B cell (primary cell): ENCODE results near the gene TFF3. TPM values are rescaled to one million over a fixed set of nuclear protein-coding genes. Genes with fewer than 3 reads are reported as not detected.

ENCODE experiments used
- ATAC-seq: fragments of 200-7000 bp; cut with Tn5 transposase; one replicate; pipeline ENCODE4 v1.10.0; 2021; ENCODE audit warnings: low read depth, mild to moderate bottlenecking, moderate number of reproducible peaks, moderate library complexity
- CTCF ChIA-PET: fragments of 350-600 bp; sonication (Branson Sonifier 250); formaldehyde crosslinking; loops from one replicate; lab custom pipeline; 2021; ENCODE audit warnings: antibody characterized with exemption, inconsistent platforms; lab: Charles Lee
- POLR2A ChIA-PET: fragments of 350-600 bp; sonication (Branson Sonifier 250); formaldehyde crosslinking; loops from one replicate; lab custom pipeline; 2021; ENCODE audit warnings: antibody characterized with exemption; lab: Charles Lee
- DNase-seq: peaks from one replicate; pipeline ENCODE4 v3.0.0; 2013
- H2AFZ ChIP-seq: 2 replicates; pipeline ENCODE4 v1.6.1; 2012; ENCODE audit warnings: mild to moderate bottlenecking, low read depth, low read length; ENCODE audit not compliant: insufficient read depth, poor library complexity, severe bottlenecking
- H3K27ac ChIP-seq, 2 donors: 1 replicate in 1 of 2; 2 replicates in 1 of 2; pipeline ENCODE4 v1.5.1; 2012 to 2013; ENCODE audit warnings: low read length in 2 of 2, mild to moderate bottlenecking in 2 of 2, moderate library complexity in 1 of 2
- H3K27me3 ChIP-seq, 4 experiments: fragments of 200-600 bp in 1 of 4; sonication (generic) in 1 of 4; replicated peaks in 1 of 4; 1 replicate in 2 of 4; 2 replicates in 2 of 4; pipeline versions ENCODE4 v1.6.1 to v1.7.0; 2013 to 2016; ENCODE audit warnings: low read length in 3 of 4, mild to moderate bottlenecking in 2 of 4, mixed read lengths in 1 of 4, moderate library complexity in 1 of 4; ENCODE audit not compliant: insufficient read depth in 4 of 4, control insufficient read depth in 3 of 4; ENCODE audit errors: control extremely low read depth in 1 of 4
- H3K36me3 ChIP-seq, 2 experiments: replicated peaks in 1 of 2; 1 replicate in 1 of 2; 2 replicates in 1 of 2; pipeline versions ENCODE4 v1.6.1 to v1.7.1; 2013; ENCODE audit warnings: low read length in 1 of 2; ENCODE audit not compliant: insufficient read depth in 2 of 2, control insufficient read depth in 1 of 2; ENCODE audit errors: control extremely low read depth in 1 of 2, extremely low read depth in 1 of 2
- H3K4me1 ChIP-seq, 2 donors: fragments of 200-600 bp in 1 of 2; sonication (generic) in 1 of 2; 1 replicate in 1 of 2; 2 replicates in 1 of 2; pipeline versions ENCODE4 v1.5.1 to v1.6.1; 2013 to 2017; ENCODE audit warnings: low read length in 2 of 2; ENCODE audit not compliant: control insufficient read depth in 2 of 2, insufficient read depth in 2 of 2
- H3K4me2 ChIP-seq: replicated peaks from 2 replicates; pipeline ENCODE3; 2012; ENCODE audit warnings: mild to moderate bottlenecking, low read depth, low read length; ENCODE audit not compliant: poor library complexity, severe bottlenecking
- H3K4me3 ChIP-seq, 5 experiments: fragments of 200-600 bp in 1 of 5; sonication (generic) in 1 of 5; 1 replicate in 3 of 5; 2 replicates in 2 of 5; pipeline versions ENCODE4 v1.5.1 to v1.7.0; 2011 to 2016; ENCODE audit warnings: low read length in 4 of 5, mild to moderate bottlenecking in 4 of 5, low read depth in 2 of 5, control low read depth in 1 of 5, moderate library complexity in 1 of 5; ENCODE audit not compliant: insufficient read depth in 1 of 5; ENCODE audit errors: control extremely low read depth in 1 of 5, extremely low read depth in 1 of 5
- H3K79me2 ChIP-seq: fragments of 200-600 bp; sonication (generic); one replicate; pipeline ENCODE4 v1.6.0; 2016; ENCODE audit warnings: low read length; ENCODE audit not compliant: control insufficient read depth, insufficient read depth
- H3K9ac ChIP-seq: fragments of 200-600 bp; sonication (generic); 2 replicates; pipeline ENCODE4 v1.6.1; 2017; ENCODE audit warnings: mild to moderate bottlenecking, low read length, moderate library complexity
- H3K9me3 ChIP-seq, 3 donors: one replicate each; pipeline versions ENCODE4 v1.6.1 to v1.7.1; 2013; ENCODE audit warnings: low read length in 2 of 3; ENCODE audit not compliant: control insufficient read depth in 2 of 3, insufficient read depth in 1 of 3; ENCODE audit errors: control extremely low read depth in 1 of 3
- H4K20me1 ChIP-seq: 2 replicates; pipeline ENCODE4 v1.6.0; 2012; ENCODE audit warnings: mild to moderate bottlenecking, low read length; ENCODE audit not compliant: insufficient read depth, control insufficient read depth, poor library complexity, severe bottlenecking
- H3K27ac Mint-ChIP-seq: one replicate; pipeline ENCODE4 v1.8.0; 2021; ENCODE audit warnings: mixed read lengths
- H3K27me3 Mint-ChIP-seq: one replicate; pipeline ENCODE4 v1.8.0; 2021; ENCODE audit warnings: mixed read lengths
- H3K4me1 Mint-ChIP-seq: one replicate; pipeline ENCODE4 v1.8.0; 2021; ENCODE audit warnings: mixed read lengths
- H3K4me3 Mint-ChIP-seq: one replicate; pipeline ENCODE4 v1.8.0; 2021; ENCODE audit warnings: mixed read lengths
- H3K9me3 Mint-ChIP-seq: one replicate; pipeline ENCODE4 v1.8.0; 2022; ENCODE audit warnings: mixed read lengths; ENCODE audit not compliant: insufficient read depth
- CTCF ChIP-seq: fragments of 200-600 bp; IDR thresholded peaks from one replicate; pipeline ENCODE4 v1.8.0; 2022; ENCODE audit warnings: antibody characterized with exemption, mild to moderate bottlenecking
- EZH2 ChIP-seq: IDR thresholded peaks from 2 replicates; pipeline ENCODE4 v1.6.1; 2012; ENCODE audit warnings: borderline replicate concordance, low read depth, mild to moderate bottlenecking, moderate library complexity, low read length; ENCODE audit not compliant: insufficient read depth, poor library complexity, severe bottlenecking
- WGBS: methylation state at CpG from one replicate; pipeline ENCODE4 v1.1.5; 2013; ENCODE audit warnings: missing lambda C conversion rate; ENCODE audit not compliant: insufficient coverage; 5-methylcytosine and 5-hydroxymethylcytosine counted together
- intact Hi-C: fragments of 100-400 bp; cut with micrococcal nuclease; formaldehyde crosslinking; loops from one replicate; pipeline ENCODE4 v1.10.0; 2022
- polyA plus RNA-seq: library from polyadenylated mRNA; depleted of rRNA; stranded (reverse); fragments of >200 nt; gene quantifications from 2 replicates; pipeline ENCODE4 v1.2.3, GENCODE V29; 2012
- total RNA-seq, 2 donors: library from RNA; stranded (reverse); fragments of 120-200 nt in 1 of 2; gene quantifications; 1 replicate in 1 of 2; 2 replicates in 1 of 2; pipeline versions ENCODE4 v1.2.3 to v1.2.4, GENCODE V29; 2013 to 2022

The TFF3 gene
- total and polyA plus RNA-seq, 2 donors (not counting 1 experiment from before 2014, with no cell fraction given), result not detected

- Histone ChIP-seq H3K27ac (no peak overlapping the region), H3K4me2 (peak overlapping the region; percentile 17), H4K20me1 (no peaks in the 10 kb centered on the region), H3K9me3 (peaks cover 0 to 3% (median 0%) of the 10 kb centered on the region in 3 donors), H3K9ac (no peak overlapping the region), H2AFZ (no peak overlapping the region), H3K4me3 (no peak overlapping the region), H3K79me2 (no peaks in the 10 kb centered on the region), H3K36me3 (no peaks in the 10 kb centered on the region), H3K4me1 (peaks cover 7 to 14% of the 10 kb centered on the region in 2 donors), H3K27me3 (peaks cover 0 to 42% (median 13%) of the 10 kb centered on the region in 4 experiments)
- Mint-ChIP-seq H3K9me3 (no peaks in the 10 kb centered on the region), H3K4me1 (peaks cover 4% of the 10 kb centered on the region), H3K27me3 (peaks cover 26% of the 10 kb centered on the region), H3K27ac (no peak overlapping the region), H3K4me3 (no peak overlapping the region)
- ATAC-seq (peak; percentile 76), DNase-seq (peak; percentile 75)
- peak; percentile 89 for TF ChIP-seq CTCF
- no peak for TF ChIP-seq EZH2
- intact Hi-C loops, result loop anchor here (1.0 kb wide), 2 partner anchors 141 to 228 kb away; no protein-coding TSS in a partner anchor
- POLR2A ChIA-PET, result interaction anchor here (0.6 kb wide), 1 partner anchor 247 kb away, joined by 4 read pairs; no protein-coding TSS in a partner anchor
- CTCF ChIA-PET, result interaction anchor here (0.6 to 4.8 kb wide), 17 partner anchors 8 to 399 kb away, joined by 3 to 39 read pairs (median 6); no protein-coding TSS in a partner anchor
- 3% methylated on average over 18 of the region's 22 CpGs for WGBS
These were observed 5.4 kb downstream of the TFF3 start for GRCh38 chr21:42309753-42310213.
